Left ventricle myocardium inferior (tissue), 1 donor: ENCODE data around the gene NLRP1. TPM values are rescaled to one million over a fixed set of nuclear protein-coding genes. Genes with fewer than 3 reads are reported as not detected.

Experiments
- DNase-seq: peaks from one replicate; pipeline ENCODE4 v3.0.0-alpha.2; 2020
- H3K27ac ChIP-seq: fragments of 200-600 bp; replicated peaks from 2 replicates; pipeline ENCODE4 v1.8.0; 2021
- H3K27me3 ChIP-seq: fragments of 200-600 bp; 2 replicates; pipeline ENCODE4 v1.8.0; 2021; ENCODE audit warnings: low read depth
- H3K36me3 ChIP-seq: fragments of 200-600 bp; 2 replicates; pipeline ENCODE4 v1.8.0; 2021
- H3K4me1 ChIP-seq: fragments of 200-600 bp; 2 replicates; pipeline ENCODE4 v1.8.0; 2021
- H3K4me3 ChIP-seq: fragments of 200-600 bp; 2 replicates; pipeline ENCODE4 v1.8.0; 2021; ENCODE audit warnings: mild to moderate bottlenecking, moderate library complexity
- H3K9me3 ChIP-seq: fragments of 200-600 bp; replicated peaks from 2 replicates; pipeline ENCODE4 v1.8.0; 2021
- intact Hi-C: fragments of 100-400 bp; cut with micrococcal nuclease; formaldehyde crosslinking; loops from one replicate; pipeline ENCODE4 v1.11.0; 2022
- long read RNA-seq: library from polyadenylated mRNA; unstranded; transcript quantifications from one replicate; pipeline ENCODE4 v2.0.0, GENCODE V29; 2021
- total RNA-seq: library from RNA; stranded (reverse); fragmentation: NEBNext Ultra II Directional; extraction: Animal tissue kit (Norgen Biotek cat#: 25700); gene quantifications from one replicate; pipeline ENCODE4 v1.2.1, GENCODE V29; 2021
- TF ChIP-seq, protein P1 (sequence below): fragments of 200-600 bp; IDR thresholded peaks from 2 replicates; pipeline ENCODE4 v1.8.0; 2021; ENCODE audit warnings: antibody characterized with exemption, mild to moderate bottlenecking, borderline replicate concordance
- donor health status: DM: no; HTN: yes; CAD: no; lungs with severe emphysema.

Gene NLRP1
- total RNA-seq, result 8.3 TPM
- long read RNA-seq, full-length matches to known transcripts, result 5 of 16 reads
- long read RNA-seq, partial matches to known transcripts, result 2 of 16 reads
- long read RNA-seq, other reads (novel, unspliced or antisense), result 9 of 16 reads

DNA sequence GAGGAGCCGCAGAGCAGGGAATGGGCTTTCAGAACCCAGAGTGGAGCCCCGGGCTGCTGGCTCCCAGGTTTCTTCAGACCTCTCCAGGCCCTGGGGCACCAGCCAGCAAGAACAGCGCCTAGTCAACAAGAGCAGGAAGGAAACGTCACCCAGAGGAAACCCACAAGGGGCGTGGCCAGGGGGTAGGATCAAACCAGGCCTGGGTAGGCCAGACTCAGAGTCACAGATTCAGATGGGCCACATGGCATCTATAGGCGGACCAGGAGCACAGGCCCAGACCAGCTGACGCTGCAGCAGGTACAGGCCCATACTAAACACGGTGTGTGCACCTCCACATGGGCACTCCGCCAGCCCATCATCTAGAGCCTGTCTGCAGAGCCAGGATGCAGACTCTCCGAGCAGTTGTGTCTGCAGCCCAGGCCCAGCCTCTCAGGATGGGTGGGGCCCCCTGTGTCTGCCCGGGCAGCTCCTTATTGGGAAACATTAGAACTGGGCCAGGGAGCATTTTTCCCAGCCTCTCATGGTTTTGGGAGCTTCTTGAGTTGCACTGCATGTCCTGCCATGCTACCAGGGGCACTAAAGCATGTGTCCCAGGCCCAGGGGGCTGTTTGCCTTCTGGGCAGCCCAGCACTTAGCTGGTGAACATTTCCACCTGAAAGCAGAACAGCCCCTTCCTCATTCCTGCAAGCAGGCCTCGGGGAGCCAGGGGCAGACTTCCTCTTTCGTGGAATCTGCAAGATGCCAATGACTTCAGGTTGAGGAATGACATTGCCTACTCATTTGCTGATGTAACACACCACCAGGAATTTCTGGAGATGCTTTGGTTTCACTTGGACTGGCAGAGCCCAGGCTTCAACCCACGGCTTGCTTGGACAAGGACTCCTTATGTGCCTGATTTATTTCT lies at the start of gene NLRP1:
TSS of gene NLRP1 (minus strand) at position 127 of the 904 bp plus-strand sequence. CDS start 552 bp downstream, outside the sequence.
- peak within 1 kb of the TSS; percentile 71 for H3K4me3 ChIP-seq

GRCh38 chr17:5631958-5632590 lies 47.8 kb upstream of the NLRP1 start:
- TF ChIP-seq, protein P1, sequence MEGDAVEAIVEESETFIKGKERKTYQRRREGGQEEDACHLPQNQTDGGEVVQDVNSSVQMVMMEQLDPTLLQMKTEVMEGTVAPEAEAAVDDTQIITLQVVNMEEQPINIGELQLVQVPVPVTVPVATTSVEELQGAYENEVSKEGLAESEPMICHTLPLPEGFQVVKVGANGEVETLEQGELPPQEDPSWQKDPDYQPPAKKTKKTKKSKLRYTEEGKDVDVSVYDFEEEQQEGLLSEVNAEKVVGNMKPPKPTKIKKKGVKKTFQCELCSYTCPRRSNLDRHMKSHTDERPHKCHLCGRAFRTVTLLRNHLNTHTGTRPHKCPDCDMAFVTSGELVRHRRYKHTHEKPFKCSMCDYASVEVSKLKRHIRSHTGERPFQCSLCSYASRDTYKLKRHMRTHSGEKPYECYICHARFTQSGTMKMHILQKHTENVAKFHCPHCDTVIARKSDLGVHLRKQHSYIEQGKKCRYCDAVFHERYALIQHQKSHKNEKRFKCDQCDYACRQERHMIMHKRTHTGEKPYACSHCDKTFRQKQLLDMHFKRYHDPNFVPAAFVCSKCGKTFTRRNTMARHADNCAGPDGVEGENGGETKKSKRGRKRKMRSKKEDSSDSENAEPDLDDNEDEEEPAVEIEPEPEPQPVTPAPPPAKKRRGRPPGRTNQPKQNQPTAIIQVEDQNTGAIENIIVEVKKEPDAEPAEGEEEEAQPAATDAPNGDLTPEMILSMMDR, result no peak
- no peaks in the 10 kb centered on the region for H3K9me3 ChIP-seq
- DNase-seq, result no peak
- no peak overlapping the region for H3K4me3 ChIP-seq
- H3K4me1 ChIP-seq, result no peaks in the 10 kb centered on the region
- H3K27ac ChIP-seq, result no peak overlapping the region
- no peaks in the 10 kb centered on the region for H3K36me3 ChIP-seq
- intact Hi-C loops, result no loop called here
- H3K27me3 ChIP-seq, result peaks cover 95% of the 10 kb centered on the region

More for the DNA sequence above, at the start of gene NLRP1:
- Histone ChIP-seq H3K4me1 (peaks cover 53% of the 10 kb centered on the region), H3K27me3 (peaks cover 9% of the 10 kb centered on the region), H3K36me3 (peaks cover 14% of the 10 kb centered on the region), H3K9me3 (no peaks in the 10 kb centered on the region), H3K27ac (peak within 1 kb of the TSS; percentile 92)
- intact Hi-C loops, result no loop called here
- TF ChIP-seq, protein P1, result no peak
- DNase-seq, result peak; percentile 89

GRCh38 chr17:5630434-5630833 lies 46.1 kb upstream of the NLRP1 start:
- Histone ChIP-seq H3K36me3 (no peaks in the 10 kb centered on the region), H3K27ac (no peak overlapping the region), H3K9me3 (no peaks in the 10 kb centered on the region), H3K27me3 (peaks cover 92% of the 10 kb centered on the region), H3K4me3 (no peak overlapping the region), H3K4me1 (no peaks in the 10 kb centered on the region)
- TF ChIP-seq, protein P1, result no peak
- DNase-seq, result no peak
- intact Hi-C loops, result no loop called here

DNA sequence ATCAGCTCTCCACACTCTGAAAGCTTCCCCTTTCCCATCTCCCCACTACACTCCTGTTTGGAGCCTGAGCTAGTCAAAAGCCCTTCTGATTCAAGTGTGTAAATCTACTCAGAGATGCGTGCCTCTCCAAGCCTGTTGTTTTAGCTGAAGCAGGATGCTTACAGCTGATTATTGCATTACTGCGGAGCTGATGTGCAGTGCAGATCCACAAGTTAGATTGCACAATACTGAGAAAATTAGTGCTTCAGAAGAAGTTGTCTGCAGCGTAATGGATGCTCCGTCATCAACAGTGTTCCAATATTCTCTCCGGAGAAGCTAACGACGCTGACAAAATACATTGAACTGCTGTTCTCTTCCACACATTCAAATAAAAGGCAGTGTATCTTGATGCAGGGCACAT lies 44.8 kb upstream of the NLRP1 start:
- Histone ChIP-seq H3K4me1 (no peaks in the 10 kb centered on the region), H3K4me3 (no peak overlapping the region), H3K27me3 (peaks cover 90% of the 10 kb centered on the region), H3K27ac (no peak overlapping the region), H3K9me3 (no peaks in the 10 kb centered on the region), H3K36me3 (no peaks in the 10 kb centered on the region)
- TF ChIP-seq, protein P1, result no peak
- no peak for DNase-seq
- intact Hi-C loops, result no loop called here

GRCh38 chr17:5628262-5628661 lies 44.0 kb upstream of the NLRP1 start:
- DNase-seq, result no peak
- Histone ChIP-seq H3K9me3 (no peaks in the 10 kb centered on the region), H3K36me3 (no peaks in the 10 kb centered on the region), H3K4me3 (no peak overlapping the region), H3K27me3 (peaks cover 90% of the 10 kb centered on the region), H3K27ac (no peak overlapping the region), H3K4me1 (no peaks in the 10 kb centered on the region)
- TF ChIP-seq, protein P1, result no peak
- intact Hi-C loops, result no loop called here
